DOHH2 (cell line): ENCODE measurements around the gene NINJ2.

ENCODE experiments used
- H3F3A ChIP-seq: fragments of 200-600 bp; sonication (generic), shearing (Covaris generic); 2 replicates; pipeline ENCODE4 v1.6.0; 2016; ENCODE audit warnings: antibody characterized with exemption, mild to moderate bottlenecking; ENCODE audit not compliant: control insufficient read depth, insufficient read depth
- H3K27ac ChIP-seq: fragments of 200-600 bp; sonication (generic); 2 replicates; pipeline ENCODE4 v1.5.1; 2014; ENCODE audit warnings: low read depth, mild to moderate bottlenecking, low read length, moderate library complexity
- H3K27me3 ChIP-seq: fragments of 200-600 bp; sonication (generic); 2 replicates; pipeline ENCODE4 v1.6.1; 2014; ENCODE audit warnings: mild to moderate bottlenecking, low read length, mixed read lengths; ENCODE audit not compliant: control insufficient read depth
- H3K36me3 ChIP-seq: fragments of 200-600 bp; sonication (generic); 2 replicates; pipeline ENCODE4 v1.6.1; 2014; ENCODE audit warnings: mild to moderate bottlenecking, low read length, moderate library complexity, mixed read lengths; ENCODE audit not compliant: control insufficient read depth
- H3K4me1 ChIP-seq: fragments of 200-600 bp; sonication (generic); 2 replicates; pipeline ENCODE4 v1.6.1; 2014; ENCODE audit warnings: mild to moderate bottlenecking, low read length, mixed read lengths; ENCODE audit not compliant: control insufficient read depth
- H3K4me2 ChIP-seq: fragments of 200-600 bp; sonication (generic); 2 replicates; pipeline ENCODE4 v1.6.0; 2014; ENCODE audit warnings: mild to moderate bottlenecking, low read length, moderate library complexity
- H3K4me3 ChIP-seq: fragments of 200-600 bp; sonication (generic); 2 replicates; pipeline ENCODE4 v1.5.1; 2014; ENCODE audit warnings: mild to moderate bottlenecking, low read length, mixed read lengths
- H3K79me2 ChIP-seq: fragments of 200-600 bp; sonication (generic); 2 replicates; pipeline ENCODE4 v1.6.1; 2014; ENCODE audit warnings: mild to moderate bottlenecking, low read length, mixed read lengths; ENCODE audit not compliant: control insufficient read depth
- H3K9me2 ChIP-seq: fragments of 200-600 bp; sonication (generic); replicated peaks from 2 replicates; pipeline ENCODE4 v1.6.1; 2014; ENCODE audit warnings: mild to moderate bottlenecking, low read length, mixed read lengths; ENCODE audit not compliant: control insufficient read depth
- H3K9me3 ChIP-seq: fragments of 200-600 bp; sonication (generic); 2 replicates; pipeline ENCODE4 v1.6.1; 2014; ENCODE audit warnings: antibody characterized with exemption, low read length, mixed read lengths; ENCODE audit not compliant: control insufficient read depth, insufficient read depth
- H4K20me1 ChIP-seq: fragments of 200-600 bp; sonication (generic); 2 replicates; pipeline ENCODE4 v1.6.0; 2014; ENCODE audit warnings: low read depth, mild to moderate bottlenecking, antibody characterized with exemption, low read length, moderate library complexity; ENCODE audit not compliant: control insufficient read depth, insufficient read depth
- EZH2phosphoT487 ChIP-seq: fragments of 200-600 bp; sonication (generic); IDR thresholded peaks from 2 replicates; pipeline ENCODE4 v1.6.1; 2017; ENCODE audit warnings: borderline replicate concordance, mild to moderate bottlenecking, antibody characterized with exemption, low read length, moderate library complexity, mixed read lengths
- TF ChIP-seq, protein P1 (sequence below): fragments of 200-600 bp; sonication (generic); IDR thresholded peaks from one replicate; pipeline ENCODE4 v1.5.1; 2014; ENCODE audit warnings: antibody characterized with exemption, mild to moderate bottlenecking, low read depth, low read length; ENCODE audit not compliant: poor library complexity, severe bottlenecking

Gene NINJ2

DNA sequence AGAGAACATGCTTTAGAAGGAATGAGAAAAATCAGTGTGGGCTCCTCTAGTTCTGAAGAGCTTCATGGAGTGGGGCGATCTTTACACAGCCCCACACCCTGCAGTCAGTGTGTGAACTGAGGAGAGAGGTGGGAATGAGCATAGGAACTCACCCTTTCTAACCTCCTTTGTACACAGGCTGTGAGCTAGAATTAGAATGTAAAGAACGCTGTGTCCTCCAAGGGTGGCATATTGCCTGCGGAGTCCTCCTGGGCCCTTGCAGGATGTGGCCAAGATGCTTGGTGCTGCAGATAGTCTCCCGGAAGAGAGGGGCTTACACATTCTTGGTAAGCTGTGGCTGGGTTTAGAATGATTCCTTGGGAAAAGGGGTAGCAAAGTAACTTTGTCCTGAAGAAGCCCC, 43.9 kb downstream of the NINJ2 start:
- peaks cover 19% of the 10 kb centered on the region for H3K4me1 ChIP-seq
- no peaks in the 10 kb centered on the region for H3K9me3 ChIP-seq
- H3F3A ChIP-seq: no peaks in the 10 kb centered on the region; the same call in 1 of the 2 replicates
- no peaks in the 10 kb centered on the region for H3K27me3 ChIP-seq
- no peaks in the 10 kb centered on the region for H4K20me1 ChIP-seq
- H3K36me3 ChIP-seq: no peaks in the 10 kb centered on the region
- H3K9me2 ChIP-seq: no peaks in the 10 kb centered on the region
- H3K27ac ChIP-seq: no peak overlapping the region
- no peak overlapping the region for H3K4me2 ChIP-seq
- no peak for TF ChIP-seq EZH2phosphoT487
- TF ChIP-seq, protein P1, sequence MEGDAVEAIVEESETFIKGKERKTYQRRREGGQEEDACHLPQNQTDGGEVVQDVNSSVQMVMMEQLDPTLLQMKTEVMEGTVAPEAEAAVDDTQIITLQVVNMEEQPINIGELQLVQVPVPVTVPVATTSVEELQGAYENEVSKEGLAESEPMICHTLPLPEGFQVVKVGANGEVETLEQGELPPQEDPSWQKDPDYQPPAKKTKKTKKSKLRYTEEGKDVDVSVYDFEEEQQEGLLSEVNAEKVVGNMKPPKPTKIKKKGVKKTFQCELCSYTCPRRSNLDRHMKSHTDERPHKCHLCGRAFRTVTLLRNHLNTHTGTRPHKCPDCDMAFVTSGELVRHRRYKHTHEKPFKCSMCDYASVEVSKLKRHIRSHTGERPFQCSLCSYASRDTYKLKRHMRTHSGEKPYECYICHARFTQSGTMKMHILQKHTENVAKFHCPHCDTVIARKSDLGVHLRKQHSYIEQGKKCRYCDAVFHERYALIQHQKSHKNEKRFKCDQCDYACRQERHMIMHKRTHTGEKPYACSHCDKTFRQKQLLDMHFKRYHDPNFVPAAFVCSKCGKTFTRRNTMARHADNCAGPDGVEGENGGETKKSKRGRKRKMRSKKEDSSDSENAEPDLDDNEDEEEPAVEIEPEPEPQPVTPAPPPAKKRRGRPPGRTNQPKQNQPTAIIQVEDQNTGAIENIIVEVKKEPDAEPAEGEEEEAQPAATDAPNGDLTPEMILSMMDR: no peak
- H3K79me2 ChIP-seq: no peaks in the 10 kb centered on the region
- H3K4me3 ChIP-seq: no peak overlapping the region

DNA sequence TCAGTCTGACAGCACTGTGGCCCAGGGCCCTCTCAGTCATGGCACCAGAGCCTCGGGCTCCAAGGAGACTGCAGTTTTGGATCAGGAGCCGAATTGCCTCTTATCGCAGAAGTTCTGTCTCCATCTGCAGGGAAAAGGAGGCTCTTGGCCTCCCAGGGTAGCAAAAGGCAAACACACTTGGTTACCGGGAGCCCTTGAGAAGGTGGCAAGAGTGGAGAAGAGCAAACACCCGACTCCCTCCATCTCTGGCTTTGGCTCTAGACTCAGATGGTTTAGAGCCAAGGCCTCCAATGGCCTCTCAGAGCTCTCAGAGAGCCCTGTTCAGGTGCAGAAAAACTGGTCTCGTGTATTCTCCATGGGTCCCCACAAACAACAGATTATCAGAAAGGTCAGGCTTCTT, 44.6 kb downstream of the NINJ2 start:
- Histone ChIP-seq H3K9me2 (no peaks in the 10 kb centered on the region), H3K27ac (no peak overlapping the region), H3K4me2 (no peak overlapping the region), H3F3A (no peaks in the 10 kb centered on the region; the same call in 1 of the 2 replicates), H3K36me3 (no peaks in the 10 kb centered on the region), H3K9me3 (no peaks in the 10 kb centered on the region), H3K27me3 (no peaks in the 10 kb centered on the region), H4K20me1 (no peaks in the 10 kb centered on the region), H3K4me1 (peaks cover 24% of the 10 kb centered on the region), H3K79me2 (no peaks in the 10 kb centered on the region), H3K4me3 (no peak overlapping the region)
- TF ChIP-seq, protein P1: no peak
- TF ChIP-seq EZH2phosphoT487: no peak

DNA sequence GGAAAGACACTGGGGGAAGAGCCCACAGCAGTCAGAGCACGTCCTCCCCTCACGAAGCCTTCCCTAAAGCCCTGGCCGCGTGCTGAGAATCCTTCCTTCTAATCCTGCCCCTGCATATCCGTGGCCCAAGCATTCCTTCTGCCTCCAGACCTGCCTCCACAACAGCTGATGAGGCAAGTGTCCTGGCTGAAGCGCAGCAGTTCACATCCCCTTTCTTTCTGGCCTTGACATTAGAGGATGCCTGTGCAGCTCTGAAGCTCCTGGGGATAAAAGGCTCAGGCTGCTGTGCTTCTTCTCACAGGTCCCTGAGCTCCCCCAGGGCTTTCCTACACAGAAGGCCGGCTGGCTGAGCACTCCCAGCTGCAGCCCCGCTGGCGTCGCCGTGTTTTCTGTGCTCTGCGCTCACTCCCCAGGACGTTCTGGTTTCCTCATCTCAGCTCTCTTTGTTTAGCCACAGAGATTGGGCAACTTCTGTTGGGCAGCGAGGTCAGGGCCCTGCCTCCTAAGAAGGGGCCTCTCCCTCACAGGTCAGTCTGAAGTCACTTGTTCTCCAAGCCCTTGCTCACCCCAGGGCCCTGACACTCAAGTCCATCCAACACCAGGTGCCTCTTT, 45.8 kb downstream of the NINJ2 start:
- Histone ChIP-seq H3K9me3 (no peaks in the 10 kb centered on the region), H4K20me1 (no peaks in the 10 kb centered on the region), H3K27me3 (no peaks in the 10 kb centered on the region), H3K4me1 (peaks cover 13% of the 10 kb centered on the region), H3F3A (no peaks in the 10 kb centered on the region), H3K79me2 (no peaks in the 10 kb centered on the region), H3K27ac (no peak overlapping the region), H3K4me3 (no peak overlapping the region), H3K4me2 (no peak overlapping the region), H3K36me3 (no peaks in the 10 kb centered on the region), H3K9me2 (no peaks in the 10 kb centered on the region)
- TF ChIP-seq EZH2phosphoT487: no peak
- TF ChIP-seq, protein P1: no peak
